Cardiac muscle cell (in vitro differentiated cells and primary cell): ENCODE measurements around the gene B9D1. TPM values are rescaled to one million over a fixed set of nuclear protein-coding genes. Genes with fewer than 3 reads are reported as not detected.

Experiments
- DNase-seq, 2 donors: peaks; one replicate each; pipeline versions ENCODE4 v3.0.0 to v3.0.0-alpha.2; 2010 to 2017; ENCODE audit warnings: low read depth in 1 of 2, low spot score in 1 of 2
- H3K27ac ChIP-seq: fragments of 200-600 bp; sonication (generic); 2 replicates; pipeline ENCODE4 v1.5.1; 2016
- H3K27me3 ChIP-seq: fragments of 200-600 bp; sonication (generic); 2 replicates; pipeline ENCODE4 v1.6.0; 2016; ENCODE audit warnings: control low read depth
- H3K36me3 ChIP-seq: fragments of 200-600 bp; sonication (generic); 2 replicates; pipeline ENCODE4 v1.5.1; 2016; ENCODE audit warnings: control low read depth
- H3K4me1 ChIP-seq: fragments of 200-600 bp; sonication (generic); 2 replicates; pipeline ENCODE4 v1.8.1; 2017; ENCODE audit warnings: low read depth, mild to moderate bottlenecking, mixed run types
- H3K4me3 ChIP-seq: fragments of 200-600 bp; sonication (generic); 2 replicates; pipeline ENCODE4 v1.5.1; 2016; ENCODE audit warnings: mild to moderate bottlenecking
- H3K9me3 ChIP-seq: fragments of 200-600 bp; sonication (generic); 2 replicates; pipeline ENCODE4 v1.5.1; 2017; ENCODE audit warnings: low read depth, mild to moderate bottlenecking, control low read depth
- polyA plus RNA-seq: library from polyadenylated mRNA; unstranded; fragments of >200 nt; fragmentation: Nextera tagmentation; extraction: Ambion mirVana; gene quantifications from 2 replicates; pipeline ENCODE4 v1.2.1, GENCODE V29; 2016
- total RNA-seq: library from RNA; depleted of rRNA; stranded (reverse); fragments of >200 nt; gene quantifications from 2 replicates; pipeline ENCODE4 v1.2.3, GENCODE V29; 2016
- TF ChIP-seq, protein P1 (sequence below): IDR thresholded peaks from 2 replicates; pipeline ENCODE4 v1.5.1; 2012; ENCODE audit warnings: low read depth, mild to moderate bottlenecking, low read length

B9D1 gene
- total and polyA plus RNA-seq, 2 experiments from 2014 or later: 54.5 to 65.7 TPM

- H3K27ac ChIP-seq: peak overlapping the region; percentile 3
- H3K9me3 ChIP-seq: no peaks in the 10 kb centered on the region
- H3K27me3 ChIP-seq: no peaks in the 10 kb centered on the region
- H3K4me1 ChIP-seq: peaks cover 11% of the 10 kb centered on the region
- DNase-seq: no peak
- H3K36me3 ChIP-seq: peaks cover 3% of the 10 kb centered on the region
- TF ChIP-seq, protein P1, sequence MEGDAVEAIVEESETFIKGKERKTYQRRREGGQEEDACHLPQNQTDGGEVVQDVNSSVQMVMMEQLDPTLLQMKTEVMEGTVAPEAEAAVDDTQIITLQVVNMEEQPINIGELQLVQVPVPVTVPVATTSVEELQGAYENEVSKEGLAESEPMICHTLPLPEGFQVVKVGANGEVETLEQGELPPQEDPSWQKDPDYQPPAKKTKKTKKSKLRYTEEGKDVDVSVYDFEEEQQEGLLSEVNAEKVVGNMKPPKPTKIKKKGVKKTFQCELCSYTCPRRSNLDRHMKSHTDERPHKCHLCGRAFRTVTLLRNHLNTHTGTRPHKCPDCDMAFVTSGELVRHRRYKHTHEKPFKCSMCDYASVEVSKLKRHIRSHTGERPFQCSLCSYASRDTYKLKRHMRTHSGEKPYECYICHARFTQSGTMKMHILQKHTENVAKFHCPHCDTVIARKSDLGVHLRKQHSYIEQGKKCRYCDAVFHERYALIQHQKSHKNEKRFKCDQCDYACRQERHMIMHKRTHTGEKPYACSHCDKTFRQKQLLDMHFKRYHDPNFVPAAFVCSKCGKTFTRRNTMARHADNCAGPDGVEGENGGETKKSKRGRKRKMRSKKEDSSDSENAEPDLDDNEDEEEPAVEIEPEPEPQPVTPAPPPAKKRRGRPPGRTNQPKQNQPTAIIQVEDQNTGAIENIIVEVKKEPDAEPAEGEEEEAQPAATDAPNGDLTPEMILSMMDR: no peak
- no peak overlapping the region for H3K4me3 ChIP-seq
Measured at GRCh38 chr17:19316761-19317358, 45.7 kb downstream of the B9D1 start.

DNA sequence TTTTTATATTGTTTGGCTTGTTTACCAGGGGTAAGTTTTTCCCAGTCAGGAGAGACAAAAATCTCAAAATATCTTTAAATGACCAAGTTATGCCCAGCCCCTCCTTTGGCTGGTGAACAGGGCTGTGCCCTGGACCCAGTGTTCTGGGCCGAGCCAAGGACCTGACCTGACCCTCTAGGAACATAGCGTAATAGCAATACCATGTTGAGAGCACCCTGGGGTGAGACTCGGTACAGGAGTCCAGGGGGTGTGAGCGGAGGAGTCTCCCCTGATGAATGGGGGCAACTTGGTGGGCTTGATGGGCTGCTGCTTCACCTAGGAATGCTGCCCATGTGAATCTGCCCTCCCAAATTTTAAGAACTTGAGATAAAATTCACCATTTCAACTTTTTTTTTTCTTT, 47.4 kb downstream of the B9D1 start:
- no peak overlapping the region for H3K4me3 ChIP-seq
- H3K27me3 ChIP-seq: no peaks in the 10 kb centered on the region
- no peak for DNase-seq
- peaks cover 3% of the 10 kb centered on the region for H3K36me3 ChIP-seq
- H3K4me1 ChIP-seq: peaks cover 5% of the 10 kb centered on the region
- H3K9me3 ChIP-seq: no peaks in the 10 kb centered on the region
- TF ChIP-seq, protein P1: no peak
- no peak overlapping the region for H3K27ac ChIP-seq

DNA sequence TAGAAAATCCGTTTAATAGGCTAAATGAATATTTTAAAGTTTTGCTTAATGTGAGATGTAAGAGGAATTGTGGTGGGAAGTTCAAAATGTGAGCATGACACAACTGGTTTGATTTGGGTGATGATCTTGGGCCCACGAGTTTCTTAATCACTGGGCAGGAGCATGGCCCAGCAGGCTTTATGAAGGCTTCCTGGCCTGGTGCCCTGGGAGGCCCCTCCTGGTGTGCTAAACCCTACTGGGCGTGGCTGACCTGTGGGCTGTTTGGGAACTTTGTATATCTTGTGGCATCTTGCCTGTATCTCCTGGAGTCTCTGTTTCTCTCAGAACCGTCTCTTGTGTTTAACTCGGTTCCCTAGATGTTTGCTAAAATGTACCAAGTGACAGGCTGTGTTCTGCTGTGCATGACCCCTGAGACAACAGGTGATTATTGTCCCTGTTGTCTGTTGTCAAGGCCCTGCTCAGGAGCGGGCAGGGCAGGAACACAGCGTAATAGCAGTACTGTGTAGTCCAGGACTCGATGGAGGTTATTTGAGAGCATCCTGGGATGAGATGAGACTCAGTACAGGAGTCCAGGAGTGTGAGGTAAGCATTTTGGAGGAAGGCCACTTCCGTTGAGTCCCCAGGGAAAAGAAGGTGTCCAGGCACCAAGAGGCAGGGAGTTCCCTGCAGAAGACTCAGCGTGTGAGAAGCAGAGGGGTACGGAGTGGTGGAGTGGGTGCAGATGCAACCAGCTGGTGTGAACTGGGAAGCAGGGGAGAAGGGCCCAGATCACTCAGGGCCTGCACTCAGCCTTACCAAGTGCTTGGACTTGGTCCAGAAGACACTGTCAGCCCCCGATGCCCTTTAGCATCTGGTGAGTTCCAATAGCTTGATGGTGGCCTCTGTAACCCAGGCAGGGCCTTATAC, 48.5 kb downstream of the B9D1 start:
- DNase-seq: no peak
- Histone ChIP-seq H3K27ac (no peak overlapping the region), H3K36me3 (peaks cover 3% of the 10 kb centered on the region), H3K9me3 (no peaks in the 10 kb centered on the region), H3K27me3 (no peaks in the 10 kb centered on the region), H3K4me3 (no peak overlapping the region), H3K4me1 (peaks cover 5% of the 10 kb centered on the region)
- TF ChIP-seq, protein P1: no peak

GRCh38 chr17:19313066-19313745, 49.3 kb downstream of the B9D1 start:
- Histone ChIP-seq H3K9me3 (no peaks in the 10 kb centered on the region), H3K36me3 (peaks cover 3% of the 10 kb centered on the region), H3K4me1 (peaks cover 5% of the 10 kb centered on the region), H3K4me3 (no peak overlapping the region), H3K27me3 (no peaks in the 10 kb centered on the region), H3K27ac (no peak overlapping the region)
- TF ChIP-seq, protein P1: no peak
- no peak for DNase-seq

DNA sequence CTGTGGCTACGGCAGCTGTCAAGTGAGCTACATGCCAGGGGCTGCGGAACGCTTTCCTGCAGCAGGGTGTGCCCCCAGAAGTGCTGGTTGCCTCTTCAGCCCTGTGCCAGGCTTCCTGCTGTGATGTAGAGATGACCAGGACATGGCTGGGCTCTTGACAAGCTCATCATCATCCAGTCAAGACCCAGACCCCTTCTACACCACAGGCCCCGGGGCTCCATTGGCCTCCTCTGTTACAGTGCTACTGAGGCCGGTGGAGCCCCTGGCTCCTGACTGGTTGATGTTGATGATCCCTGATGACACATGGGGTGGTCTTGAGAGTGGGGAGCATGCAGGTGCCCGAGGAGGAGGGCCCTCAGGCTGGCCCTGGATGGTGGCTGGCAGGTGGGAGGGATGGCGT, 50.1 kb downstream of the B9D1 start:
- Histone ChIP-seq H3K4me1 (peaks cover 5% of the 10 kb centered on the region), H3K27me3 (no peaks in the 10 kb centered on the region), H3K36me3 (peaks cover 3% of the 10 kb centered on the region), H3K27ac (no peak overlapping the region), H3K9me3 (no peaks in the 10 kb centered on the region), H3K4me3 (no peak overlapping the region)
- DNase-seq: no peak
- TF ChIP-seq, protein P1: no peak
